Measurements from ENCODE around the gene SLC22A2.

SLC22A2 gene

DNA sequence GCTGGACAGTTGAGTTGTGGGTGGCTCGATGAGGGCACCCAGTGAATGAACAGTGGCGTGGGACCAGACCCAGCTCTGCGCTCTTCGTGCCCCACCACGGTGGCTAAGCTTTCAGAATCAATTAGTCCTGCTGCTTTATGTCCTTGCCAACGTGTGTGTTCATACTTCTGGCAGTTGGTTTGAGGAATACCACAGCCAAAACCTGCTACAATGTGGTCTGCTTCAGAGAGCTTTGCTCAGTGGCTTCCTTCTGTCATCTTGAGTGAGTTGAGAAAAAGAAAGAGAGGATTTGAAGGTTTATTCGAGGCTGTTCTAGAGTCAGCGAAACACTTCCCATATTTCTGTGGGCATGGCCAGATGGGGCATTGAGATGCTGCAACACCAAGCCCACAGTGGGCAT lies 39.5 kb upstream of the SLC22A2 start:
- DNase-seq (ENCODE audit: insufficient read length, low spot score) (no peak), FAIRE-seq (no peak)
- no peak for TF ChIP-seq CTCF (IDR thresholded peaks at IDR 0.05; ENCODE audit: insufficient read depth, missing control alignments)

GRCh38 chr6:160297310-160297709 lies 38.7 kb upstream of the SLC22A2 start:
- no peak for FAIRE-seq
- TF ChIP-seq CTCF (IDR thresholded peaks at IDR 0.05; ENCODE audit: insufficient read depth, missing control alignments) = no peak
- DNase-seq (ENCODE audit: insufficient read length, low spot score) = no peak

DNA sequence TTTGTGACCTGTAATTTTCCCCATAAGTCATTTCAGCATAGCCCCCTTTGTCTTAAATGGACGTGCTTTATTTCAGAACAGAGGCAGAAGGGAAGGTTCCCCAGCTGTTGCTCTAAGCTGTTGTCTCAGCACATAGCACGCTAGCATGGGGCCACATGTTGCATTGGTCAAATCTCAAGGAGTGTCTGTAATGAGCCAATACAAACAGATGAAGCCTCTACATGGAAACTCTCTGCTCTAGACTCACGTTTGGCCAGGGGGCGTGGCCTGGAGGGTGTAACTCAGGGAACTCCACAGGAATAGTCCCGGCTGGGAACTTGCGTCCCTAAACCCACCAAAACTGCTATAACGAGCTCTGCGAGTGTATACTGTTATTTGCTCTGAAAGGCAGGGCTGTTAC lies 35.2 kb upstream of the SLC22A2 start:
- DNase-seq (ENCODE audit: insufficient read length, low spot score) (no peak), FAIRE-seq (no peak)
- no peak for TF ChIP-seq CTCF (IDR thresholded peaks at IDR 0.05; ENCODE audit: insufficient read depth, missing control alignments)

DNA sequence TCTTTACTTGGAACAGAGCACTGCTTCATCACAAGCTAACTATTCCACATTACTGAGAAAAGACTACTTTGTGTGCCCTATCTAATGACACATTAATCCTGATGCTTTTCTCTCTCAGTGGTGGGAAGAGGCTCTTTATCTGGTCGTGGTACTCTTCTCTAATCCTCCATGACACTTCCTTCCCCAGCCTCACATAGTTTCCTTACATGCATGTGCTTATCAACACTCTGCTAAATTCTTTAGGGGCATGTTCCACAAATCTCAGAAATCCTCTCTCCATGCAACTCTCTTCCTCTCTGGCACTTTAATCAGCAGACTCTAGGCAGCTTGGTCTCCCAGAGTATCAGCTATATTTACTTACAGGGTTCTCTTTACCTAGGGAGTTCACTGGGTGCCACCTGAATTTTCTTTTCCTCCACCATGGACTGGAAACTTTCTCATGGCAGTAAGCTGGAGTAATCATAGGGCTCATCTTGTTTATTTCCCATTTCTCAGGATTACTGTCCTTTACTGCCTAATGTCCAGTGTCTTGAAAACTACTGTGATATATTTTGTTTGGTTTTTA lies 27.0 kb upstream of the SLC22A2 start:
- no peak for FAIRE-seq
- no peak for DNase-seq (ENCODE audit: insufficient read length, low spot score)
- no peak for TF ChIP-seq CTCF (IDR thresholded peaks at IDR 0.05; ENCODE audit: insufficient read depth, missing control alignments)

DNA sequence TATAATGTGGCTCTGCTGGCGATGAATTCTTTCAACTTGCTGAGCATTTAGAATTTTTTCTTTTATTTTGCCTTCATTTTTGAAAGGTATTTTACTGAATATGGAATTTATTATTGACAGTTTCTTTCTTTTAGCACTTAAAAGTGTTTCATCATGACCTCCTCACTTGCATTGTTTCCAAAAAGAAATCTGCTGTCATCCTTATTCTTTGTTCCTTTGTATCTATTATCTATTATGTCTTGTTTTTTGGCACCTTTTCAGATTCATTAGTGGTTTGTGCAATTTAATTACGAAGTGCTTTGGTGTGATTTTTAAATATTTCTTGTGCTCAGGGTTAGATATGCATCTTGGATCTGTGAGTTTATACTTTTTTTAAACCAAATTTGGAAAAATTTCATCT lies 26.0 kb upstream of the SLC22A2 start:
- no peak for FAIRE-seq
- TF ChIP-seq CTCF (IDR thresholded peaks at IDR 0.05; ENCODE audit: insufficient read depth, missing control alignments) = no peak
- no peak for DNase-seq (ENCODE audit: insufficient read length, low spot score)

GRCh38 chr6:160282444-160282843 lies 23.8 kb upstream of the SLC22A2 start:
- no peak for TF ChIP-seq CTCF (IDR thresholded peaks at IDR 0.05; ENCODE audit: insufficient read depth, missing control alignments)
- no peak for DNase-seq (ENCODE audit: insufficient read length, low spot score)
- FAIRE-seq = no peak

GRCh38 chr6:160279850-160280249 lies 21.2 kb upstream of the SLC22A2 start:
- DNase-seq (ENCODE audit: insufficient read length, low spot score) = no peak
- TF ChIP-seq CTCF (IDR thresholded peaks at IDR 0.05; ENCODE audit: insufficient read depth, missing control alignments) = no peak
- FAIRE-seq = no peak
